HG03558 (cell line): ENCODE results near the gene MFSD11.

Experiments
- ATAC-seq: cut with Tn5 transposase; IDR thresholded peaks from one replicate; pipeline ENCODE4 v1.9.1; 2021; ENCODE audit warnings: moderate number of reproducible peaks; ENCODE audit not compliant: unreplicated experiment; ENCODE audit errors: extremely low read depth

MFSD11 gene

DNA sequence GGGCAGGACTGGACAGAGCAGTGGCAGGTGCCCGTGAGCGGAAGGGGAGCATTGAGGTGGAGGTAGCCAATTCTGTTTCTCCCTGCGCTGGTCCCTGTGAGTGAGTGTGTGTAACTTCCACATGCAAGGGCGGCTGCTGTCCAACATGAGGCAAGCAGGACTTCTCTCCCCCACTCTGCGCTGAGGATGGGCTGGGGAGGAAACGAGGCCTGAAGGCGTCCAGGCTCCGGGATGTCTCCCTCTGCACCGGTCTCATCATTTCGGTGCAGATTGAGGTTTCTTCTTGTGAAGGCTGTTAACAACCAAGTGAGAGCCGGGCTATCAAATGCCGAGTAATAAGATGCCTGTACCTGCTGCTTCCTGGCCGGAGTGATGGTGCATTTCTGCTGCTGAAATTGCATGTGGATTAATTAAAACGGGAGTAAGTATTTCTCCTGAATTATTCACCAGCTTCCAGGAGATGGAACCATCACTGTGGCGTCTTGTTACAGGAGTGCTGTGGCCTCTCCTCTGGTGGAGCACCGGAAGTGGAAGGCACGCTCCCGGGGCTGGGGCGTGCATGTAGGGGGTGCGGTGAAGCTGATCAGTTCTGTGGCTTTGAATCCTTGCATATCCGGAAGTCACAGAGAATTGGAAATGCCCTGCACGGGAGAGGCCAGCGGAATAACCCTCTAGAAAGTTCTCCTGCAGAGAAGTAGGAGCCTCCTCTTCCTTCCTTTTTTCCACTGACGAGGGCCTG lies 88.6 kb downstream of the MFSD11 start:
- ATAC-seq = no peak

DNA sequence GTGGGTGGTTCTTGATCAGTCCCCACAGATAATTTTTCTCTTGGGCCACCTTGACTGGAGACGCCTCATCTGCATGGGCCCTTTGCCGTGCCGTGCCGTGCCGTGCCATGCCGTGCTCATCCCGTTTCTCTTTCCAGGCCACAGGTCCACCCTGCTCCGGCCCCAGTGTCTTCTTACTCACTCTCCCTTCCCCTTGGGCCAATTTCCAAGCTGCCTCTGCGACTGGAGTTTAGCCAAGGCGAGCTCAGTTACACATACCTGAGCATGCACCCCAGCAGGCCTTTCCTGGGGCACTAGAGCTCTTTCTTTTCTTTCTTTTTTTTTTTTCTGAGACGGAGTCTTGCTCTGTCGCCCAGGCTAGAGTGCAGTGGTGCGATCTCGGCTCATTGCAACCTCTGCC lies 89.8 kb downstream of the MFSD11 start:
- ATAC-seq = no peak
